SK-N-SH (cell line): ENCODE measurements around the gene MICAL2. TPM values are rescaled to one million over a fixed set of nuclear protein-coding genes. Genes with fewer than 3 reads are reported as not detected.

ENCODE experiments used
- CTCF ChIA-PET: fragments of 300-600, 350-600 bp; formaldehyde crosslinking; extraction: SDS; loops from one replicate; lab custom pipeline; 2021; lab: Yijun Ruan, JAX
- POLR2A ChIA-PET: fragments of 350-600 bp; sonication (Branson Sonifier 250); formaldehyde crosslinking; extraction: SDS; loops from one replicate; lab custom pipeline; 2020; ENCODE audit warnings: antibody characterized with exemption, inconsistent platforms; lab: Yijun Ruan, JAX
- DNase-seq: peaks from one replicate; pipeline ENCODE4 v3.0.0; 2012
- H2AFZ ChIP-seq: fragments of 200-600 bp; sonication (generic); 2 replicates; pipeline ENCODE4 v1.8.1; 2016; ENCODE audit warnings: antibody characterized with exemption, mild to moderate bottlenecking, low read depth
- H3F3A ChIP-seq: fragments of 200-600 bp; sonication (generic); replicated peaks from 2 replicates; pipeline ENCODE3; 2016; ENCODE audit warnings: antibody characterized with exemption, mild to moderate bottlenecking; ENCODE audit not compliant: insufficient read depth
- H3K27ac ChIP-seq, 2 experiments: fragments of 200-500 bp in 1 of 2; fragments of 200-600 bp in 1 of 2; sonication (Bioruptor generic) in 1 of 2; sonication (generic), shearing (Covaris generic) in 1 of 2; 2 replicates each; pipeline versions ENCODE4 v1.5.1 to v1.6.1; 2014 to 2016; ENCODE audit warnings: low read depth in 2 of 2, inconsistent platforms in 1 of 2, low read length in 1 of 2, mild to moderate bottlenecking in 1 of 2, mixed read lengths in 1 of 2
- H3K27me3 ChIP-seq: fragments of 200-600 bp; sonication (generic), shearing (Covaris generic); 2 replicates; pipeline ENCODE4 v1.6.1; 2016; ENCODE audit warnings: mixed run types; ENCODE audit not compliant: insufficient read depth
- H3K36me3 ChIP-seq, 2 experiments: fragments of 200-500 bp in 1 of 2; fragments of 200-600 bp in 1 of 2; sonication (Bioruptor generic) in 1 of 2; sonication (generic) in 1 of 2; replicated peaks in 1 of 2; 2 replicates each; pipeline versions ENCODE3 to v1.5.1; 2014 to 2016; ENCODE audit warnings: low read length in 1 of 2, mild to moderate bottlenecking in 1 of 2; ENCODE audit not compliant: insufficient read depth in 2 of 2, control insufficient read depth in 1 of 2
- H3K4me1 ChIP-seq, 2 experiments: fragments of 200-500 bp in 1 of 2; fragments of 200-600 bp in 1 of 2; sonication (Bioruptor generic) in 1 of 2; sonication (generic), shearing (Covaris generic) in 1 of 2; 2 replicates each; pipeline versions ENCODE4 v1.5.1 to v1.6.1; 2014 to 2016; ENCODE audit warnings: low read depth in 1 of 2, low read length in 1 of 2, mixed run types in 1 of 2; ENCODE audit not compliant: insufficient read depth in 2 of 2, control insufficient read depth in 1 of 2
- H3K4me2 ChIP-seq: fragments of 200-600 bp; sonication (generic), shearing (Covaris generic); 2 replicates; pipeline ENCODE4 v1.6.1; 2017; ENCODE audit warnings: mixed run types
- H3K4me3 ChIP-seq, 2 experiments: fragments of 200-500 bp in 1 of 2; fragments of 200-600 bp in 1 of 2; sonication (Bioruptor generic) in 1 of 2; sonication (generic), shearing (Covaris generic) in 1 of 2; 2 replicates each; pipeline versions ENCODE4 v1.5.1 to v1.8.1; 2014 to 2016; ENCODE audit warnings: low read depth in 2 of 2, inconsistent platforms in 1 of 2, low read length in 1 of 2, mild to moderate bottlenecking in 1 of 2, mixed read lengths in 1 of 2, moderate library complexity in 1 of 2
- H3K79me2 ChIP-seq: fragments of 200-600 bp; sonication (generic); 2 replicates; pipeline ENCODE4 v1.8.1; 2017; ENCODE audit warnings: mild to moderate bottlenecking; ENCODE audit not compliant: insufficient read depth
- H3K9ac ChIP-seq: fragments of 200-600 bp; sonication (generic); 2 replicates; pipeline ENCODE4 v1.6.1; 2017; ENCODE audit warnings: mixed run types
- H3K9me2 ChIP-seq: fragments of 200-600 bp; sonication (generic); 2 replicates; pipeline ENCODE4 v1.6.1; 2017; ENCODE audit warnings: mixed run types
- H3K9me3 ChIP-seq: fragments of 200-600 bp; sonication (generic); 2 replicates; pipeline ENCODE4 v1.6.1; 2017; ENCODE audit warnings: mixed run types, mild to moderate bottlenecking, moderate library complexity
- H4K20me1 ChIP-seq: fragments of 200-600 bp; sonication (generic); 2 replicates; pipeline ENCODE4 v1.6.1; 2017; ENCODE audit warnings: mild to moderate bottlenecking, mixed run types; ENCODE audit not compliant: insufficient read depth
- EP300 ChIP-seq, 2 experiments: IDR thresholded peaks; 2 replicates each; pipeline versions ENCODE4 v1.4.0 to v1.6.1; 2012; ENCODE audit warnings: borderline replicate concordance in 1 of 2, low read depth in 1 of 2, low read length in 1 of 2
- FOSL2 ChIP-seq: IDR thresholded peaks from 2 replicates; pipeline ENCODE4 v1.4.0; 2012; ENCODE audit warnings: low read depth, mild to moderate bottlenecking, moderate library complexity, borderline replicate concordance
- FOXJ3 ChIP-seq: sonication (generic); formaldehyde crosslinking; IDR thresholded peaks from 2 replicates; pipeline ENCODE4 v1.5.1; 2020; ENCODE audit warnings: mild to moderate bottlenecking, missing genetic modification reagents
- FOXM1 ChIP-seq: IDR thresholded peaks from 2 replicates; pipeline ENCODE4 v1.4.0; 2012; ENCODE audit warnings: low read depth, mild to moderate bottlenecking
- JUND ChIP-seq: IDR thresholded peaks from 2 replicates; pipeline ENCODE4 v1.4.0; 2012
- PBX3 ChIP-seq: IDR thresholded peaks from 2 replicates; pipeline ENCODE4; 2012
- POLR2AphosphoS5 ChIP-seq: IDR thresholded peaks from 2 replicates; pipeline ENCODE4 v1.6.1; 2012; ENCODE audit warnings: low read depth, low read length
- RAD21 ChIP-seq: IDR thresholded peaks from 2 replicates; pipeline ENCODE4 v1.6.1; 2012; ENCODE audit warnings: mild to moderate bottlenecking, low read length
- RFX5 ChIP-seq: IDR thresholded peaks from 2 replicates; pipeline ENCODE4 v1.6.1; 2012; ENCODE audit warnings: mild to moderate bottlenecking, improper control_type of control experiment, low read length
- RXRA ChIP-seq: IDR thresholded peaks from 2 replicates; pipeline ENCODE4 v1.4.0; 2012; ENCODE audit warnings: low read depth, mild to moderate bottlenecking, borderline replicate concordance
- SIN3A ChIP-seq: IDR thresholded peaks from 2 replicates; pipeline ENCODE4 v1.6.1; 2012; ENCODE audit warnings: low read depth, mild to moderate bottlenecking, low read length, moderate library complexity, borderline replicate concordance
- SMC3 ChIP-seq: IDR thresholded peaks from 2 replicates; pipeline ENCODE4 v1.6.1; 2012; ENCODE audit warnings: low read depth, low read length, improper control_type of control experiment
- WGBS: methylation state at CpG from one replicate; pipeline ENCODE4 v1.1.6; 2017; ENCODE audit warnings: low lambda C conversion rate; 5-methylcytosine and 5-hydroxymethylcytosine counted together
- polyA plus RNA-seq, 3 experiments: library from polyadenylated mRNA; depleted of rRNA; stranded (reverse); fragments of >200 nt; gene quantifications; 2 replicates each; pipeline ENCODE4 v1.2.3, GENCODE V29; 2012
- TF ChIP-seq, protein P1 (sequence below): IDR thresholded peaks from 2 replicates; pipeline ENCODE4 v1.6.1; 2012; ENCODE audit warnings: mild to moderate bottlenecking, low read depth, low read length, moderate library complexity
- TF ChIP-seq, protein P2 (sequence below): fragments of 150-350 bp; IDR thresholded peaks from 2 replicates; pipeline ENCODE4 v1.6.1; 2017; ENCODE audit warnings: antibody characterized with exemption, low read length, low read depth, borderline replicate concordance
- TF ChIP-seq, protein P3 (sequence below): IDR thresholded peaks from 2 replicates; pipeline ENCODE4 v1.4.0; 2012; ENCODE audit warnings: low read depth, borderline replicate concordance

Gene MICAL2
- polyA plus RNA-seq, 1 of the 3 experiments (the other 2 are of a cell fraction): 54.6 TPM

DNA sequence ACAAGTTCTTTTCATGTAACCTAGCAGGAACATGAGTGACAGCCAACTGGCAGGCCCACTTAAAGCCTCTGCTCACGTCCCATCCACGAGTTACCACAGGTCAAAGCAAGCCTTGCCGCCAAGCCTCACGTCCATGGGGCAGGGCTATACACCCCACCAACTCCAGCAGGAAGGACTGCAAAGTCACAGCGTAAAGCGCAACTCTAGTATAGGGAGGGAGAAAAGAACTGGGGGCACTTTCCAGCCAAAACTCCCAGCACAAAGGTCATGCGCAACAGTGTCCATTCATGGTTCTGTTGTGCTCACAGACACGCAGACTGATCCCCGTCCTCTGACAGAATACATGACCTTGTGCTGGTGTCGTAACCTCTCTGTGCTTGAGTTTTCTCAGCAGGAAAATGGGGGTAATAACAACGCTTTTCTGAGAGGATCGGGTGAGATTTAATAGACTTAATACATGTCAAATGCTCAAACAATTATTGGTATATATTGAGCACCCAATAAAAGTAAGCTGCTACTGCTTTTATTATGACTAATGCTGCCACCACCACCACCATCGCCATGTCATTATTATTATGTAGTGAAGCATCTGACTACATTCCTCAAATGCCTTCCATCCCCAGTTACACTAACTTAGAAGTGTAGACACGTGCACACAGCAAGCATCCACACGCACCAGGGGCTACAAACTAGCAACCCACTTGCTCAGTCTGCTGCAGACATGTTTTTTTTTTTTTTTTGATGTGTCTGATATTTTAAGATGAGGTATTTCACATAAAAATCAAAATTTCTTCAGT is 162.6 kb downstream of the MICAL2 start:
- Histone ChIP-seq H3K79me2 (no peaks in the 10 kb centered on the region), H4K20me1 (no peaks in the 10 kb centered on the region), H3K36me3 (no peaks in the 10 kb centered on the region)
- DNase-seq: no peak
- no peak for TF ChIP-seq RFX5
- no peak for TF ChIP-seq RAD21
- TF ChIP-seq POLR2AphosphoS5: no peak
- no peak for TF ChIP-seq SIN3A
- TF ChIP-seq, protein P1, sequence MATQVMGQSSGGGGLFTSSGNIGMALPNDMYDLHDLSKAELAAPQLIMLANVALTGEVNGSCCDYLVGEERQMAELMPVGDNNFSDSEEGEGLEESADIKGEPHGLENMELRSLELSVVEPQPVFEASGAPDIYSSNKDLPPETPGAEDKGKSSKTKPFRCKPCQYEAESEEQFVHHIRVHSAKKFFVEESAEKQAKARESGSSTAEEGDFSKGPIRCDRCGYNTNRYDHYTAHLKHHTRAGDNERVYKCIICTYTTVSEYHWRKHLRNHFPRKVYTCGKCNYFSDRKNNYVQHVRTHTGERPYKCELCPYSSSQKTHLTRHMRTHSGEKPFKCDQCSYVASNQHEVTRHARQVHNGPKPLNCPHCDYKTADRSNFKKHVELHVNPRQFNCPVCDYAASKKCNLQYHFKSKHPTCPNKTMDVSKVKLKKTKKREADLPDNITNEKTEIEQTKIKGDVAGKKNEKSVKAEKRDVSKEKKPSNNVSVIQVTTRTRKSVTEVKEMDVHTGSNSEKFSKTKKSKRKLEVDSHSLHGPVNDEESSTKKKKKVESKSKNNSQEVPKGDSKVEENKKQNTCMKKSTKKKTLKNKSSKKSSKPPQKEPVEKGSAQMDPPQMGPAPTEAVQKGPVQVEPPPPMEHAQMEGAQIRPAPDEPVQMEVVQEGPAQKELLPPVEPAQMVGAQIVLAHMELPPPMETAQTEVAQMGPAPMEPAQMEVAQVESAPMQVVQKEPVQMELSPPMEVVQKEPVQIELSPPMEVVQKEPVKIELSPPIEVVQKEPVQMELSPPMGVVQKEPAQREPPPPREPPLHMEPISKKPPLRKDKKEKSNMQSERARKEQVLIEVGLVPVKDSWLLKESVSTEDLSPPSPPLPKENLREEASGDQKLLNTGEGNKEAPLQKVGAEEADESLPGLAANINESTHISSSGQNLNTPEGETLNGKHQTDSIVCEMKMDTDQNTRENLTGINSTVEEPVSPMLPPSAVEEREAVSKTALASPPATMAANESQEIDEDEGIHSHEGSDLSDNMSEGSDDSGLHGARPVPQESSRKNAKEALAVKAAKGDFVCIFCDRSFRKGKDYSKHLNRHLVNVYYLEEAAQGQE: no peak
- no peak for TF ChIP-seq JUND
- no peak for TF ChIP-seq FOXM1
- no peak for TF ChIP-seq FOXJ3 (CRISPR knock-in tag)
- TF ChIP-seq EP300 (IDR thresholded peaks at IDR 0.05; ENCODE audit: borderline replicate concordance in 1 of 2, low read depth in 1 of 2, low read length in 1 of 2): no peak
- TF ChIP-seq PBX3: no peak
- TF ChIP-seq RXRA: no peak
- TF ChIP-seq FOSL2: no peak
- TF ChIP-seq SMC3: no peak
- TF ChIP-seq, protein P2, sequence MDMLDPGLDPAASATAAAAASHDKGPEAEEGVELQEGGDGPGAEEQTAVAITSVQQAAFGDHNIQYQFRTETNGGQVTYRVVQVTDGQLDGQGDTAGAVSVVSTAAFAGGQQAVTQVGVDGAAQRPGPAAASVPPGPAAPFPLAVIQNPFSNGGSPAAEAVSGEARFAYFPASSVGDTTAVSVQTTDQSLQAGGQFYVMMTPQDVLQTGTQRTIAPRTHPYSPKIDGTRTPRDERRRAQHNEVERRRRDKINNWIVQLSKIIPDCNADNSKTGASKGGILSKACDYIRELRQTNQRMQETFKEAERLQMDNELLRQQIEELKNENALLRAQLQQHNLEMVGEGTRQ: no peak
- TF ChIP-seq, protein P3, sequence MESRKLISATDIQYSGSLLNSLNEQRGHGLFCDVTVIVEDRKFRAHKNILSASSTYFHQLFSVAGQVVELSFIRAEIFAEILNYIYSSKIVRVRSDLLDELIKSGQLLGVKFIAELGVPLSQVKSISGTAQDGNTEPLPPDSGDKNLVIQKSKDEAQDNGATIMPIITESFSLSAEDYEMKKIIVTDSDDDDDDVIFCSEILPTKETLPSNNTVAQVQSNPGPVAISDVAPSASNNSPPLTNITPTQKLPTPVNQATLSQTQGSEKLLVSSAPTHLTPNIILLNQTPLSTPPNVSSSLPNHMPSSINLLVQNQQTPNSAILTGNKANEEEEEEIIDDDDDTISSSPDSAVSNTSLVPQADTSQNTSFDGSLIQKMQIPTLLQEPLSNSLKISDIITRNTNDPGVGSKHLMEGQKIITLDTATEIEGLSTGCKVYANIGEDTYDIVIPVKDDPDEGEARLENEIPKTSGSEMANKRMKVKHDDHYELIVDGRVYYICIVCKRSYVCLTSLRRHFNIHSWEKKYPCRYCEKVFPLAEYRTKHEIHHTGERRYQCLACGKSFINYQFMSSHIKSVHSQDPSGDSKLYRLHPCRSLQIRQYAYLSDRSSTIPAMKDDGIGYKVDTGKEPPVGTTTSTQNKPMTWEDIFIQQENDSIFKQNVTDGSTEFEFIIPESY: no peak
- TF ChIP-seq, all 33 proteins: peak for 0
- H3K27me3 ChIP-seq: no peaks in the 10 kb centered on the region
- no peak overlapping the region for H3K4me3 ChIP-seq
- ChIA-PET POLR2A (no interaction called here), CTCF (interaction anchor here (0.7 to 7.3 kb wide), 6 partner anchors 9 to 225 kb away, joined by 3 to 57 read pairs (median 4); no protein-coding TSS in a partner anchor)
- H3K27ac ChIP-seq: peak overlapping the region in 1 of 2 experiments; percentile 63; a peak in 2 of 4 replicates
- H3F3A ChIP-seq: peaks cover 27% of the 10 kb centered on the region
- no peaks in the 10 kb centered on the region for H3K9me2 ChIP-seq
- H3K9ac ChIP-seq: peak overlapping the region; percentile 35; the same call in 1 of the 2 replicates
- H3K4me1 ChIP-seq: peaks cover 22% of the 10 kb centered on the region in 2 experiments; a peak in 3 of 4 replicates
- 85% methylated on average over 15 of the region's 15 CpGs for WGBS
- H2AFZ ChIP-seq: no peak overlapping the region
- H3K9me3 ChIP-seq: no peaks in the 10 kb centered on the region
- 0 out of 2 replicates have a peak overlapping the region, but pooled peaks have one; percentile 13 for H3K4me2 ChIP-seq
